ENCODE measurements around the gene SH3BP5L. TPM values are rescaled to one million over a fixed set of nuclear protein-coding genes. Genes with fewer than 3 reads are reported as not detected.

SH3BP5L gene
- total RNA-seq, 1 donor from 2014 or later = 30.8 TPM

- H3K9me3 Mint-ChIP-seq (ENCODE audit: low read depth) = no peaks in the 10 kb centered on the region
- TF ChIP-seq, protein P1, sequence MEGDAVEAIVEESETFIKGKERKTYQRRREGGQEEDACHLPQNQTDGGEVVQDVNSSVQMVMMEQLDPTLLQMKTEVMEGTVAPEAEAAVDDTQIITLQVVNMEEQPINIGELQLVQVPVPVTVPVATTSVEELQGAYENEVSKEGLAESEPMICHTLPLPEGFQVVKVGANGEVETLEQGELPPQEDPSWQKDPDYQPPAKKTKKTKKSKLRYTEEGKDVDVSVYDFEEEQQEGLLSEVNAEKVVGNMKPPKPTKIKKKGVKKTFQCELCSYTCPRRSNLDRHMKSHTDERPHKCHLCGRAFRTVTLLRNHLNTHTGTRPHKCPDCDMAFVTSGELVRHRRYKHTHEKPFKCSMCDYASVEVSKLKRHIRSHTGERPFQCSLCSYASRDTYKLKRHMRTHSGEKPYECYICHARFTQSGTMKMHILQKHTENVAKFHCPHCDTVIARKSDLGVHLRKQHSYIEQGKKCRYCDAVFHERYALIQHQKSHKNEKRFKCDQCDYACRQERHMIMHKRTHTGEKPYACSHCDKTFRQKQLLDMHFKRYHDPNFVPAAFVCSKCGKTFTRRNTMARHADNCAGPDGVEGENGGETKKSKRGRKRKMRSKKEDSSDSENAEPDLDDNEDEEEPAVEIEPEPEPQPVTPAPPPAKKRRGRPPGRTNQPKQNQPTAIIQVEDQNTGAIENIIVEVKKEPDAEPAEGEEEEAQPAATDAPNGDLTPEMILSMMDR (IDR thresholded peaks at IDR 0.05) = no peak
- H3K27me3 Mint-ChIP-seq (ENCODE audit: low read depth) = no peaks in the 10 kb centered on the region
- DNase-seq (ENCODE audit: low spot score) = no peak
- H3K4me1 Mint-ChIP-seq (ENCODE audit: low read depth) = peaks cover 27% of the 10 kb centered on the region
- peaks cover 7% of the 10 kb centered on the region for H3K36me3 Mint-ChIP-seq (ENCODE audit: low read depth)
- no peak overlapping the region for H3K4me3 Mint-ChIP-seq (ENCODE audit: unreplicated experiment)
- no peak overlapping the region for H3K27ac Mint-ChIP-seq (ENCODE audit: unreplicated experiment)
Observed at GRCh38 chr1:248840946-248841345, 15.2 kb upstream of the SH3BP5L start.

DNA sequence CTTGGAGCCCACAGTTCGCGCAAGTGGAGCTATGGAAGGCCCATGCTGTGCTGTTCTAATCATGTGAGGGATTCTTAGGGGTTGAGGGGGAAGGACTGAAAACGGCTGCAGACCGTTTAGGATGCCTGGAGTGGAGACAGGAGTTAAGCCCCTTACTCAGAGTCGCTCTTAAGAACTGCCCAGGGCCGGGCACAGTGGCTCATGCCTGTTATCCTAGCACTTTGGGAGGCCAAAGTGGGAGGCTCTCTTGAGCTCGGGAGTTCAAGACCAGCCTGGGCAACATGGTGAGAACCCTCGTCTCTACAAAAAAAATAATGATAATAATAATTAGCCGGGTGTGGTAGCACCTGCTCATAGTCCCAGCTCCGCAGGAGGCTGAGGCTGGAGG, 13.4 kb upstream of the SH3BP5L start:
- Mint-ChIP-seq H3K27me3 (ENCODE audit: low read depth) (no peaks in the 10 kb centered on the region), H3K36me3 (ENCODE audit: low read depth) (no peaks in the 10 kb centered on the region), H3K27ac (ENCODE audit: unreplicated experiment) (peak overlapping the region; percentile 99), H3K9me3 (ENCODE audit: low read depth) (no peaks in the 10 kb centered on the region), H3K4me1 (ENCODE audit: low read depth) (peaks cover 27% of the 10 kb centered on the region), H3K4me3 (ENCODE audit: unreplicated experiment) (no peak overlapping the region)
- no peak for DNase-seq (ENCODE audit: low spot score)
- TF ChIP-seq, protein P1 (IDR thresholded peaks at IDR 0.05) = no peak

GRCh38 chr1:248838357-248839167, 12.8 kb upstream of the SH3BP5L start:
- TF ChIP-seq, protein P1 (IDR thresholded peaks at IDR 0.05) = no peak
- DNase-seq (ENCODE audit: low spot score) = no peak
- Mint-ChIP-seq H3K27me3 (ENCODE audit: low read depth) (peaks cover 3% of the 10 kb centered on the region), H3K27ac (ENCODE audit: unreplicated experiment) (peak overlapping the region; percentile 99), H3K36me3 (ENCODE audit: low read depth) (no peaks in the 10 kb centered on the region), H3K9me3 (ENCODE audit: low read depth) (no peaks in the 10 kb centered on the region), H3K4me3 (ENCODE audit: unreplicated experiment) (no peak overlapping the region), H3K4me1 (ENCODE audit: low read depth) (peaks cover 27% of the 10 kb centered on the region)

DNA sequence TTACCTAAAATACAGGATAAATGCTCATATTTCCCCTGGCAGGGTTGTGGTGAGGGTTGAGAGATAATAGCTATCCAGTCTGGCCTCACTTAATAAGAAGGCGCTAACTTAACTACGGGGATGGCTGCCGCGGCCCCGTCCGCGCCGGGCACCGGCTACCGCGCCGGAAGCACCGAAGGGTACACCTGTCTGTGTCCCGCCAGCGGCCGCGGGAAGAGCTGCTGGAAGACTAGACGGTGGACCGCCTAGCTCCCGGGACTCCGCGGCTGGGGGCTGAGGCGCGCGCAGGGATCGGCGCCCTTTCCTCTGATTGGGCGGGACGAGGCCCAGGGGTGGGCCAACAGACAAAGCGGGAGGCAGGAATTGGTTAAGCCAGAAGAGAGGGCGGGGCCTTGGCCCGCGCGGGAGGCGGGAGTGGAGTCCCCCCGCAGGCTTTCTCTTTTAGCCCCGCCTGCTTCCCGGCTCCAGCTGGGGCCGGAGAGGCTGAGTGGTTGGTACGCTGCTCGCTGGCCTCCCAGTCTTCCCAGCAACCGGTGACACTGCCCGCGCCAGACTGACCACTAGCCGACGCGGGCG, 12.2 kb upstream of the SH3BP5L start, which contains the start of gene ZNF672:
Gene ZNF672, plus strand, starts transcription at position 444 of the 576 bp plus-strand sequence. CDS start 9,051 bp downstream, outside the sequence.
- TF ChIP-seq, protein P1 (IDR thresholded peaks at IDR 0.05) = no peak
- H3K4me3 Mint-ChIP-seq (ENCODE audit: unreplicated experiment) = no peak within 1 kb of the TSS
- no peaks in the 10 kb centered on the region for H3K36me3 Mint-ChIP-seq (ENCODE audit: low read depth)
- peaks cover 6% of the 10 kb centered on the region for H3K27me3 Mint-ChIP-seq (ENCODE audit: low read depth)
- peak within 1 kb of the TSS; percentile 99 for H3K27ac Mint-ChIP-seq (ENCODE audit: unreplicated experiment)
- H3K9me3 Mint-ChIP-seq (ENCODE audit: low read depth) = no peaks in the 10 kb centered on the region
- DNase-seq (ENCODE audit: low spot score) = peak; percentile 98
- H3K4me1 Mint-ChIP-seq (ENCODE audit: low read depth) = peaks cover 27% of the 10 kb centered on the region

- no peak overlapping the region for H3K27ac Mint-ChIP-seq (ENCODE audit: unreplicated experiment)
Observed at GRCh38 chr1:248837045-248837780, 11.5 kb upstream of the SH3BP5L start.

More at GRCh38 chr1:248837045-248837780, 11.5 kb upstream of the SH3BP5L start:
- TF ChIP-seq, protein P1 (IDR thresholded peaks at IDR 0.05) = no peak
- DNase-seq (ENCODE audit: low spot score) = no peak
- H3K4me1 Mint-ChIP-seq (ENCODE audit: low read depth) = peaks cover 26% of the 10 kb centered on the region
- no peaks in the 10 kb centered on the region for H3K9me3 Mint-ChIP-seq (ENCODE audit: low read depth)
- no peaks in the 10 kb centered on the region for H3K36me3 Mint-ChIP-seq (ENCODE audit: low read depth)
- H3K27me3 Mint-ChIP-seq (ENCODE audit: low read depth) = peaks cover 6% of the 10 kb centered on the region
- H3K4me3 Mint-ChIP-seq (ENCODE audit: unreplicated experiment) = no peak overlapping the region
